Uterus (tissue), 2 donors: ENCODE data around the gene CAPN13.

Source experiments
- CTCF ChIP-seq, 4 experiments: fragments of 200-600 bp in 2 of 4; fragments of 450-650 bp in 2 of 4; sonication (generic) in 2 of 4; IDR thresholded peaks; one replicate each; pipeline ENCODE4 v1.5.1; 2016 to 2019; ENCODE audit warnings: antibody characterized with exemption in 4 of 4, mild to moderate bottlenecking in 2 of 4, moderate library complexity in 1 of 4
- POLR2A ChIP-seq, 2 donors: fragments of 450-650 bp; IDR thresholded peaks; one replicate each; pipeline ENCODE4 v1.6.1; 2016; ENCODE audit warnings: antibody characterized with exemption in 2 of 2, mild to moderate bottlenecking in 1 of 2, moderate library complexity in 1 of 2

GRCh38 chr2:30677861-30678385 lies 129.3 kb downstream of the CAPN13 start:
- TF ChIP-seq CTCF (IDR thresholded peaks at IDR 0.05) (no peak), POLR2A (IDR thresholded peaks at IDR 0.05) (no peak)
